Keratinocyte (primary cell): ENCODE results near the gene REM1. TPM values are rescaled to one million over a fixed set of nuclear protein-coding genes. Genes with fewer than 3 reads are reported as not detected.

Experiments
- DNase-seq: peaks from one replicate; pipeline ENCODE4 v3.0.0-alpha.2; 2011; ENCODE audit warnings: low read depth, missing footprints, low spot score
- FAIRE-seq: peaks from 2 replicates; lab custom pipeline; 2011; peaks lifted over from hg19 to GRCh38; lab: Jason Lieb, UNC
- H2AFZ ChIP-seq: 2 replicates; pipeline ENCODE4 v1.6.0; 2012; ENCODE audit warnings: low read length, control low read depth, inconsistent platforms; ENCODE audit not compliant: control insufficient read depth
- H3K27ac ChIP-seq: 2 replicates; pipeline ENCODE4 v1.5.1; 2011; ENCODE audit warnings: low read length; ENCODE audit not compliant: control insufficient read depth, insufficient read depth
- H3K27me3 ChIP-seq: 3 replicates; pipeline ENCODE4 v1.6.0; 2011; ENCODE audit warnings: low read length; ENCODE audit not compliant: control insufficient read depth, insufficient read depth; ENCODE audit errors: extremely low read depth
- H3K36me3 ChIP-seq, 2 experiments: 2 replicates in 1 of 2; 3 replicates in 1 of 2; pipeline ENCODE4 v1.5.1; 2011; ENCODE audit warnings: low read length in 2 of 2, mild to moderate bottlenecking in 1 of 2; ENCODE audit not compliant: control insufficient read depth in 2 of 2, insufficient read depth in 2 of 2; ENCODE audit errors: extremely low read depth in 1 of 2
- H3K4me1 ChIP-seq: 3 replicates; pipeline ENCODE4 v1.5.1; 2011; ENCODE audit warnings: low read length; ENCODE audit not compliant: control insufficient read depth, insufficient read depth; ENCODE audit errors: extremely low read depth
- H3K4me2 ChIP-seq: 3 replicates; pipeline ENCODE4 v1.6.0; 2011; ENCODE audit warnings: low read depth, low read length; ENCODE audit not compliant: control insufficient read depth, insufficient read depth; ENCODE audit errors: extremely low read depth
- H3K4me3 ChIP-seq, 3 experiments: fragments of 200-600 bp in 1 of 3; sonication (generic) in 1 of 3; 2 replicates in 2 of 3; 3 replicates in 1 of 3; pipeline ENCODE4 v1.5.1; 2011 to 2016; ENCODE audit warnings: low read length in 3 of 3, mild to moderate bottlenecking in 3 of 3, control low read depth in 2 of 3, inconsistent platforms in 1 of 3, low read depth in 1 of 3, mixed read lengths in 1 of 3, mixed run types in 1 of 3, moderate library complexity in 1 of 3; ENCODE audit not compliant: control insufficient read depth in 2 of 3, insufficient read depth in 2 of 3; ENCODE audit errors: extremely low read depth in 1 of 3
- H3K79me2 ChIP-seq: 2 replicates; pipeline ENCODE4 v1.6.0; 2012; ENCODE audit warnings: low read length; ENCODE audit not compliant: control insufficient read depth, insufficient read depth
- H3K9ac ChIP-seq: 3 replicates; pipeline ENCODE4 v1.6.0; 2011; ENCODE audit warnings: low read length; ENCODE audit not compliant: control insufficient read depth, insufficient read depth; ENCODE audit errors: extremely low read depth
- H3K9me1 ChIP-seq: 3 replicates; pipeline ENCODE4 v1.6.0; 2011; ENCODE audit warnings: low read length; ENCODE audit not compliant: control insufficient read depth, insufficient read depth; ENCODE audit errors: extremely low read depth
- H3K9me3 ChIP-seq: 2 replicates; pipeline ENCODE4 v1.5.1; 2012; ENCODE audit warnings: low read depth, low read length; ENCODE audit not compliant: control insufficient read depth
- H4K20me1 ChIP-seq: 3 replicates; pipeline ENCODE4 v1.6.0; 2011; ENCODE audit warnings: low read length; ENCODE audit not compliant: control insufficient read depth, insufficient read depth; ENCODE audit errors: extremely low read depth
- EZH2 ChIP-seq: IDR thresholded peaks from one replicate; pipeline ENCODE4 v1.6.1; 2012; ENCODE audit warnings: inconsistent platforms, mild to moderate bottlenecking, low read length, moderate library complexity
- dilution Hi-C: fragments of 300-500 bp; cut with MboI; formaldehyde crosslinking; loops from one replicate; pipeline ENCODE4 v1.7.0; 2020; ENCODE audit warnings: low sequenced_read_pairs; ENCODE audit not compliant: extremely low pct_ligation_motif_present
- polyA plus RNA-seq, 5 experiments: library from polyadenylated mRNA; depleted of rRNA in 3 of 5; stranded (reverse) in 3 of 5; stranded (forward) in 1 of 5; unstranded in 1 of 5; fragments of >200 nt; gene quantifications; 1 replicate in 1 of 5; 2 replicates in 3 of 5; 3 replicates in 1 of 5; pipeline versions ENCODE4 v1.2.1 to v1.2.3, GENCODE V29; 2011 to 2012; ENCODE audit warnings: missing spikeins in 2 of 5, low read depth in 1 of 5, low replicate concordance in 1 of 5
- TF ChIP-seq, protein P1 (sequence below), 3 experiments: IDR thresholded peaks in 1 of 3; conservative IDR thresholded peaks in 1 of 3; optimal IDR thresholded peaks in 1 of 3; 2 replicates in 2 of 3; 3 replicates in 1 of 3; pipeline versions ENCODE3 to v1.5.1; 2011; ENCODE audit warnings: low read length in 3 of 3, mild to moderate bottlenecking in 3 of 3, moderate library complexity in 2 of 3, control low read depth in 1 of 3, inconsistent platforms in 1 of 3; ENCODE audit not compliant: insufficient read depth in 2 of 3; ENCODE audit errors: extremely low read depth in 1 of 3

REM1 gene
- polyA plus RNA-seq, 1 donor (not counting 4 experiments of a cell fraction or from before 2014, with no cell fraction given): not detected

- H3K79me2 ChIP-seq: no peaks in the 10 kb centered on the region
- H2AFZ ChIP-seq: no peak overlapping the region
- H3K36me3 ChIP-seq: no peaks in the 10 kb centered on the region
- H3K4me1 ChIP-seq: no peaks in the 10 kb centered on the region
- H3K27me3 ChIP-seq: peaks cover 11% of the 10 kb centered on the region
- H3K9ac ChIP-seq: no peak overlapping the region
- DNase-seq: no peak
- dilution Hi-C loops: no loop called here
- no peak overlapping the region for H3K27ac ChIP-seq
- TF ChIP-seq EZH2: no peak
- TF ChIP-seq, protein P1, sequence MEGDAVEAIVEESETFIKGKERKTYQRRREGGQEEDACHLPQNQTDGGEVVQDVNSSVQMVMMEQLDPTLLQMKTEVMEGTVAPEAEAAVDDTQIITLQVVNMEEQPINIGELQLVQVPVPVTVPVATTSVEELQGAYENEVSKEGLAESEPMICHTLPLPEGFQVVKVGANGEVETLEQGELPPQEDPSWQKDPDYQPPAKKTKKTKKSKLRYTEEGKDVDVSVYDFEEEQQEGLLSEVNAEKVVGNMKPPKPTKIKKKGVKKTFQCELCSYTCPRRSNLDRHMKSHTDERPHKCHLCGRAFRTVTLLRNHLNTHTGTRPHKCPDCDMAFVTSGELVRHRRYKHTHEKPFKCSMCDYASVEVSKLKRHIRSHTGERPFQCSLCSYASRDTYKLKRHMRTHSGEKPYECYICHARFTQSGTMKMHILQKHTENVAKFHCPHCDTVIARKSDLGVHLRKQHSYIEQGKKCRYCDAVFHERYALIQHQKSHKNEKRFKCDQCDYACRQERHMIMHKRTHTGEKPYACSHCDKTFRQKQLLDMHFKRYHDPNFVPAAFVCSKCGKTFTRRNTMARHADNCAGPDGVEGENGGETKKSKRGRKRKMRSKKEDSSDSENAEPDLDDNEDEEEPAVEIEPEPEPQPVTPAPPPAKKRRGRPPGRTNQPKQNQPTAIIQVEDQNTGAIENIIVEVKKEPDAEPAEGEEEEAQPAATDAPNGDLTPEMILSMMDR (optimal IDR thresholded peaks at IDR 0.05 in 1 of 3, IDR thresholded peaks at IDR 0.05 in 1 of 3, conservative IDR thresholded peaks at IDR 0.05 in 1 of 3; ENCODE audit: extremely low read depth in 1 of 3, insufficient read depth in 2 of 3, low read length in 3 of 3): no peak
- no peak for FAIRE-seq
- no peak overlapping the region for H3K4me2 ChIP-seq
- H3K9me1 ChIP-seq: no peaks in the 10 kb centered on the region
- no peak overlapping the region for H3K4me3 ChIP-seq
- no peaks in the 10 kb centered on the region for H4K20me1 ChIP-seq
- H3K9me3 ChIP-seq: no peaks in the 10 kb centered on the region
These were observed 21.7 kb downstream of the REM1 start for GRCh38 chr20:31496761-31497295.

DNA sequence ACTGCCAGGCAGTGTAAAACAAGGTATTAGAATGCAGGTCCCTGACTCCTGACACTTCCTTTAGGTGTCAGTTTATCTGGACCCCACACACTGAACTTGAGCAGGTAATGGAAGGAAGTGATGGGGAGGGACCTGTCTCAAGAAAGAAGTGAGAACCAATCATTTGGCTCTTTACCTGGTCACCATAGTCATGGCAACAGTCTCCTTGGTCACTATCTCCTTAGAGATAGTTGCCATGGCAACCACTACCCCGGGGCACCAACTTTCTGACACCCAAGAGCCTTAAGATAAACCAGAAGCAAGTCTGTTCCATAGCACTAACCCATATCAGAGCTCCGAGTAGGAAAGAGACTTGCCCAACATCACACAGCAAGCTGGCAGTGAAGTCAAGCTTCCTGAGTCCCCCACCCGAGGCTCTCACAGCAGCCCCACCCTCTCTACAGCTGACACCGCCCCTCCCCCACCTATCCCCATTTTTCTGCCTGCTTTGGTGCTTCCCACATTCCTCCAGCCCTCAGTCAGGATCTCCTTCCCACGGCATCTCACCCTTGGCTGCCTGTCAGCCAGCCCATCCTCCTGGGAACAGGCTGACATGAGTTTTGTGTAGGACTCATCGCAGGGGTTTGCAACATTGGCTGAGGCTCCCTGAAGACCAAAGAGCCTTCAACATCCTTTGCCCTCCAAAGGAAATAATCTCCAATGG is 22.9 kb downstream of the REM1 start:
- Histone ChIP-seq H3K4me2 (no peak overlapping the region), H3K36me3 (no peaks in the 10 kb centered on the region), H3K4me3 (no peak overlapping the region), H3K9me1 (no peaks in the 10 kb centered on the region), H4K20me1 (no peaks in the 10 kb centered on the region), H3K27ac (no peak overlapping the region), H3K79me2 (no peaks in the 10 kb centered on the region), H3K9ac (no peak overlapping the region), H3K4me1 (no peaks in the 10 kb centered on the region), H3K9me3 (no peaks in the 10 kb centered on the region), H2AFZ (no peak overlapping the region), H3K27me3 (peaks cover 11% of the 10 kb centered on the region)
- FAIRE-seq (no peak), DNase-seq (no peak)
- dilution Hi-C loops: no loop called here
- TF ChIP-seq, protein P1 (optimal IDR thresholded peaks at IDR 0.05 in 1 of 3, IDR thresholded peaks at IDR 0.05 in 1 of 3, conservative IDR thresholded peaks at IDR 0.05 in 1 of 3; ENCODE audit: extremely low read depth in 1 of 3, insufficient read depth in 2 of 3, low read length in 3 of 3): no peak
- no peak for TF ChIP-seq EZH2
